ENCODE measurements around the gene LZIC.

DNA sequence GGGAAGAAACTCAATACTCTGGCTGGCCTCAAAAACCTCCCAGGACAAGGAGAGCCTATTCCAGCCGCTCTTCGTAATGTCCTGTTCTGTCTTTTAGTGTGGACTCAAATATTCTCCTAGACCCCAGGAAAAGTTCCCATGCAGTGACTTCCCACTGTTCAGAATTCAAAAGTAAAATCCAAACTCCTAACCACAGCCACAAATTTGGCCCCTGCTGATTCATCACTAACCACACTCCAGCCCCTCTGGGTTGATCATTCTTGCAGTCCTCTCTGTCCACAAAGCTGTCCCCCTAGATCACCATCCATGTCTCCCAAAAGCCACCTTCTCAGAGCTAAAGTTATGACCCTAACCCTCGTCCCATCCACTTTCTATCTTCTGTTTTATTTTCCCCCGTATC is 38.2 kb downstream of the LZIC start:
- TF ChIP-seq POLR2A (IDR thresholded peaks at IDR 0.05), result no peak
- TF ChIP-seq, protein P1, sequence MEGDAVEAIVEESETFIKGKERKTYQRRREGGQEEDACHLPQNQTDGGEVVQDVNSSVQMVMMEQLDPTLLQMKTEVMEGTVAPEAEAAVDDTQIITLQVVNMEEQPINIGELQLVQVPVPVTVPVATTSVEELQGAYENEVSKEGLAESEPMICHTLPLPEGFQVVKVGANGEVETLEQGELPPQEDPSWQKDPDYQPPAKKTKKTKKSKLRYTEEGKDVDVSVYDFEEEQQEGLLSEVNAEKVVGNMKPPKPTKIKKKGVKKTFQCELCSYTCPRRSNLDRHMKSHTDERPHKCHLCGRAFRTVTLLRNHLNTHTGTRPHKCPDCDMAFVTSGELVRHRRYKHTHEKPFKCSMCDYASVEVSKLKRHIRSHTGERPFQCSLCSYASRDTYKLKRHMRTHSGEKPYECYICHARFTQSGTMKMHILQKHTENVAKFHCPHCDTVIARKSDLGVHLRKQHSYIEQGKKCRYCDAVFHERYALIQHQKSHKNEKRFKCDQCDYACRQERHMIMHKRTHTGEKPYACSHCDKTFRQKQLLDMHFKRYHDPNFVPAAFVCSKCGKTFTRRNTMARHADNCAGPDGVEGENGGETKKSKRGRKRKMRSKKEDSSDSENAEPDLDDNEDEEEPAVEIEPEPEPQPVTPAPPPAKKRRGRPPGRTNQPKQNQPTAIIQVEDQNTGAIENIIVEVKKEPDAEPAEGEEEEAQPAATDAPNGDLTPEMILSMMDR (IDR thresholded peaks at IDR 0.05), result no peak

All from body of pancreas (tissue), 4 donors.